Uterus (tissue), 2 donors: Measurements from ENCODE around the gene SLC25A26.
"Not testable (repeated sequence)": the region's sequence is repeated elsewhere in the genome, so short reads cannot be mapped to it uniquely, and the experiment has no call there.

Experiments used
- CTCF ChIP-seq, 4 experiments: fragments of 200-600 bp in 2 of 4; fragments of 450-650 bp in 2 of 4; sonication (generic) in 2 of 4; IDR thresholded peaks; one replicate each; pipeline ENCODE4 v1.5.1; 2016 to 2019; ENCODE audit warnings: antibody characterized with exemption in 4 of 4, mild to moderate bottlenecking in 2 of 4, moderate library complexity in 1 of 4
- POLR2A ChIP-seq, 2 donors: fragments of 450-650 bp; IDR thresholded peaks; one replicate each; pipeline ENCODE4 v1.6.1; 2016; ENCODE audit warnings: antibody characterized with exemption in 2 of 2, mild to moderate bottlenecking in 1 of 2, moderate library complexity in 1 of 2

GRCh38 chr3:66274837-66275236 is 54.0 kb downstream of the SLC25A26 start:
- TF ChIP-seq CTCF, POLR2A (IDR thresholded peaks at IDR 0.05): not testable (repeated sequence)
